IPS-20b (cell line): Measurements from ENCODE around the gene TNS3.
A peak's percentile ranks its signal among the peaks of the same experiment; 100 is the strongest.

ENCODE experiments used
- H3K27ac ChIP-seq: one replicate; pipeline ENCODE4 v1.5.1; 2013; ENCODE audit warnings: low read length
- H3K27me3 ChIP-seq: 2 replicates; pipeline ENCODE4 v1.6.1; 2013; ENCODE audit warnings: mild to moderate bottlenecking, low read length, inconsistent platforms; ENCODE audit not compliant: insufficient read depth
- H3K36me3 ChIP-seq: 2 replicates; pipeline ENCODE4 v1.6.1; 2013; ENCODE audit warnings: low read depth, mild to moderate bottlenecking, inconsistent platforms, low read length, moderate library complexity; ENCODE audit not compliant: insufficient read depth
- H3K4me1 ChIP-seq: 2 replicates; pipeline ENCODE4 v1.6.1; 2013; ENCODE audit warnings: mild to moderate bottlenecking, control low read depth, inconsistent platforms, low read length, moderate library complexity; ENCODE audit not compliant: insufficient read depth
- H3K4me3 ChIP-seq: 2 replicates; pipeline ENCODE4 v1.5.1; 2013; ENCODE audit warnings: mild to moderate bottlenecking, low read length, inconsistent platforms
- H3K9ac ChIP-seq: 2 replicates; pipeline ENCODE4 v1.6.1; 2013; ENCODE audit warnings: low read depth, mild to moderate bottlenecking, inconsistent platforms, low read length, moderate library complexity
- H3K9me3 ChIP-seq: 2 replicates; pipeline ENCODE4 v1.6.1; 2013; ENCODE audit warnings: mild to moderate bottlenecking, low read depth, low read length, inconsistent platforms; ENCODE audit not compliant: insufficient read depth

The TNS3 gene

DNA sequence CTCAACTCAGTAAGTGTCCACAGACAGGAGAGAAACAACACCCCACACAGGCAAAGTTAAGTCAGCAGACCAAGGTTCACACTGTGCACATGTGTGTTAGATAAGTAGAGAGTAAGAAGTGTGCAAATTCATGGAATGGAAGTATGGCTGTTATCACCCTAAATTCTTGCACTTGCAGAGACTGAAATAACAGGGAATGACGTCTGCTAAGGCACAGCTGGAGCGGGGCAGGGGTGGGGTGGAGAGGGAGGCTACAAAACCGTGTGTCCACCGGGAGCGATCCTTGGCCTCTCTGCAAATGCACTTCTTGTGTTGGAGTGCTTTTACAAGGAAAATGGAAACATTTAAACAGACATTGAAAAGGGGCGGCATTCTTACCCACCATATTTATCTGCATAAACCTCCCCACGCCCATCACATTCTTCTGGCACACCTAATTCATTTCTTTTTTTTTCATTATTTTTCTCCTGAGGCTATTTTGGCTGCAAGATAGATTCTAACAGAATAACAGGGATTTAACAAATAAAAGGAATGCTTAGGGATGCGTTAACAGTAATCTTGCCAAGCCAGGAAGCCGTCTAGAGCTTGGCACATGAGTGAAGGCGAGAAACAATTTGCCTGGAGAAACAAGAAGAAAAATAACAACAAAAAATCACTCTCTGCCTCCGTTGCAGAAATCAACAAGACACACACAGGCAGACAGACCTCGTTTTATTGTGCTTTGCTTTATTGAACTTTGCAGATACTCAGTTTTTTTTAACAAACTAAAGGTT, 30.1 kb downstream of the TNS3 start:
- Histone ChIP-seq H3K27ac (no peak overlapping the region), H3K9ac (no peak overlapping the region), H3K4me1 (0 out of 2 replicates have a peak, but pooled peaks cover 8% of the 10 kb centered on the region), H3K9me3 (no peaks in the 10 kb centered on the region), H3K36me3 (peaks cover 5% of the 10 kb centered on the region; the same call in 1 of the 2 replicates), H3K4me3 (no peak overlapping the region), H3K27me3 (no peaks in the 10 kb centered on the region)

DNA sequence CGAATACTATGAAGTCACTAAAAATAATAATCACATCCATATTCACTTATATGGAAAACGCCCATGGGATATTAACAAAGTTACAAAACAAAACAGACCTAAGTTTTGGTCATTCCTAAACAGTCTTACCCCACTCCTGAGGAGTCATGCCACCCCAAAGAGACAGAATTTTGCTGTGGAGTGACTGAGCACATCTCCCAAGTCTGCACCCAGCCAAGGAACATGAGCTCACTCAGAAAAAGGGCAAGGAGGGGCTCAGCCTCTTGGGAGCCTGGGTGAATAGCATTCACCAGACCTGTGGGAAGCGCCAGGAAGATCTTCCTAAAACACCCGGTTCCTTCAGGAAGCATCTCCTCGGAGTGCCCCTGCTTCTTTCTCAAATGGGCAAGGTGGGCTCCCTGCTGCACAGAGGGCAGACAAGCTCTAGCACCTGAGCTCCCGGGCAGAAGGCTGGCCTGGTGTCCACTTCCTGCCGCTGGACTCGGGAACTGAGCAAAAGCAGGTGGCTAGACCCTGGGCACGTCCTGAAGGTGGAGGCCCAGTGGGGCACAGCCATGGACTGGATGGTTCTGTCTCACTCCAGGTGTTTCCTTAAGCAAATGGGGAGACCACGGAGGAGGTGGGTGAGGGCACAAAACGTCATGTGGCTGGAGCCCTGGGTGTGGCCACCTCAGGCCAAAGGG, 31.0 kb downstream of the TNS3 start:
- H3K9me3 ChIP-seq = no peaks in the 10 kb centered on the region
- 0 out of 2 replicates have a peak, but pooled peaks cover 8% of the 10 kb centered on the region for H3K4me1 ChIP-seq
- peaks cover 5% of the 10 kb centered on the region; the same call in 1 of the 2 replicates for H3K36me3 ChIP-seq
- H3K4me3 ChIP-seq = no peak overlapping the region
- no peak overlapping the region for H3K9ac ChIP-seq
- H3K27me3 ChIP-seq = no peaks in the 10 kb centered on the region
- H3K27ac ChIP-seq = no peak overlapping the region

DNA sequence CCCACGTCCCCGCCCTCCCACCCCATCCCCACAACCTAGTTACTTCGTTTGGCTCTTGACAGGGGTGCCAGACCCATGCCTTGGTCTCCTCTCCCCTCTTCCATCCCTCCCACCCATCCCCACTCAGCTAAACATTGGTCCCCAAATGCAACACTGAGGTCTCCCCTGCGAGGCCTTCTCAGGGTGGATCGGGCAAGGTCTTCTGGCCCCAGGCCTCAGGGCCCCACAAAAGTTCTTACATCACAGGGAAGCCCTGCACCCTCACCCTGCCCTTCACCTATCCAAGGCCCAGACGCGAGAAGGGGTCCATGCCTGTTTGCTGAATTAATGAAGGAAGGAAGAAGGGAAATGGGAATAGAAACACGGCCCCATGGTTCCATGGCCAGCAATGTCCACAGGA, 32.0 kb downstream of the TNS3 start:
- Histone ChIP-seq H3K27ac (no peak overlapping the region), H3K36me3 (no peaks in the 10 kb centered on the region), H3K27me3 (no peaks in the 10 kb centered on the region), H3K4me1 (0 out of 2 replicates have a peak, but pooled peaks cover 8% of the 10 kb centered on the region), H3K9me3 (no peaks in the 10 kb centered on the region), H3K4me3 (no peak overlapping the region), H3K9ac (no peak overlapping the region)

DNA sequence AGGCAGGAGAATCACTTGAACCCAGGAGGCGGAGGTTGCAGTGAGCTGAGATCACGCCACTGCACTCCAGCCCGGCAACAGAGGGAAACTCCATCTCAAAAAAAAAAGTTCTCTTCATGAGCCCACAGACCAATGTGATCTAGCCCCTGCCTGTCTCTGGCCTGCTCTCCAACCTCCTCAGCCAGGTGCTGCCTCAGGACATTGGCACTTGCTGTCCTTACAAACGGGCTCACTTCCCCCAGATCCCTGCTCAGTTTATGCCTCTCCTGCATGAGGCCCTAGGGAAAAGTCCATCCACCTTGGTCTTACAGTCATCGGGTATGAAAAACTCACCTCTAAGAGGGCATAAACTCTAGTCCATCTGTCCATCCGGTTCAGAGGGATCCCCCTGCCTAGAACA, 32.5 kb downstream of the TNS3 start:
- Histone ChIP-seq H3K36me3 (no peaks in the 10 kb centered on the region), H3K4me3 (no peak overlapping the region), H3K9ac (no peak overlapping the region), H3K27me3 (no peaks in the 10 kb centered on the region), H3K4me1 (peaks cover 9% of the 10 kb centered on the region; the same call in 1 of the 2 replicates), H3K27ac (no peak overlapping the region), H3K9me3 (no peaks in the 10 kb centered on the region)

DNA sequence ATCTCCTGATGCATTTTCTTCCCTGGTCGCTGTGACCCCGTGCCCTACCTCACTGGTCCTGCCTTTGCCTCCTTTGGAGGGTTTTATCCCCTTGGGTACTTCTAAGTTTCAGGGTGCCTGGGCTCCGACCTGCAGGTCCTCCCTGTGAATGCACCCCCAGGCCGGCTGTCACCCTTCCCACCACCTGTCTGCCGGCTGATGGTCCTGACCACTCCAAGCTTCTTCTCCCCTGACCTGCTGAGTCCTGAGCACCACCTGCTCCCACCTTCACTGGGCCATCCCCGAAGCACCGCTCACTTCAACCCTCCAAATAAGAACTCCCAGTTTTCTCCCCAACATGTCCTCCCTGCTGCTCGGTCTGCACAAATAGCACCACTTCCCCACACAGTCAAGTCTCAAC, 33.4 kb downstream of the TNS3 start:
- H3K36me3 ChIP-seq = no peaks in the 10 kb centered on the region
- H3K27me3 ChIP-seq = no peaks in the 10 kb centered on the region
- H3K9me3 ChIP-seq = no peaks in the 10 kb centered on the region
- no peak overlapping the region for H3K9ac ChIP-seq
- H3K4me1 ChIP-seq = peaks cover 14% of the 10 kb centered on the region; the same call in 1 of the 2 replicates
- H3K27ac ChIP-seq = no peak overlapping the region
- no peak overlapping the region for H3K4me3 ChIP-seq

DNA sequence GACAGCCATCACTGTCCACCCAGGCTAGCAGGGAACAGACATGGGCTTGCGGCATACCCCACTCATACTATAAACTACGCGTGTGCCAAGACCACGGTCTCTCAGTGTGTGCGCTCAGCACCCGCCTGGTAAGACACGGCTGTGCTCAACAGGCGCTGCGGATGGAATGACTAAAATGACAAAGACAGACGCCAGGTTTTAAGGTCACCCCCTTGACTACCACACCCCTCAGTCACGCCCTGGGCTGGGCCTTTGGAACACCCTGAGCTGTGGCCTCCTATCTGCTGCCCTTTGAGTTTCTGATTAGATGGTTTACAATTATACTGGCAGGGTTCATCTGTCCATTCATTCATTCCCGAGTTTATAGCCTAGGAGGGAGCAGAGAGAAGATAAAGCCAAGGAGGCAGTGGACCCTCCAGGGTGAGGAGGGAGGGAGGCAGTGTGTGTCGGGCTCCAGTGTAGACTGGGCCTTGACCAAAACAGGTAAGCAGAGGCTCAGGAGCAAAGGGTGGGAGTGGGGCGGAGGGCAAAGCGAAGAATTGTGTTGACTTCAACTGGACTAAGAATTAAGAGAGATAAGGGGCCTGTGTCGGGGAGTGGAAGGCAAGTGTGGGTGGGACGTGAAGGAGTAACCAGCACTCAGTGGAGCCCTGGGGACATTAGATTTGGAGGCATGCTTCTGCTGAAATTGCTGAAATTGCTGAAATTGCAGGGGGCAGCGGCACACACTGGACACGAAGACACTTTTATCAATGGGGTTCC, 35.0 kb downstream of the TNS3 start:
- no peaks in the 10 kb centered on the region for H3K9me3 ChIP-seq
- no peaks in the 10 kb centered on the region for H3K27me3 ChIP-seq
- no peak overlapping the region for H3K4me3 ChIP-seq
- peaks cover 6% of the 10 kb centered on the region; the same call in 1 of the 2 replicates for H3K4me1 ChIP-seq
- no peak overlapping the region for H3K9ac ChIP-seq
- no peak overlapping the region for H3K27ac ChIP-seq
- no peaks in the 10 kb centered on the region for H3K36me3 ChIP-seq

DNA sequence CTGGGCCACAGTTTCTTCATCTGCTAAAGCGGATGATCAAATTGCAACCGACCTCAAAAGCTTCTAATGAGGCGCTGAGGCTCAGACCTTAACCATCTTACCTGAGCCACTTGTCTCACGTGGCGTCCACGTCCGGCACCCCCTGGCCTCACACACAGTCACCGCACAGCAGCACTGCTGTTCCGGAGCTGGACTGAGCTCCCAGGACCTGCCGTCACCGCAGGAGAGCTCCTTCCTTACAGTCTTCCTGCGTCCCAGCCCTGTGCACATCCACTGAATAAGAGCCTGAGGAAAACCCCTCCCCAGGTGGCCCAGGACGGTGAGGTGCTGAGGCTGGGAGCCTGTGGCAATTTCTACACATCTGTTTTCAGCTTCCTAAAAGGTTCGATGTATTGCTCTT, 35.7 kb downstream of the TNS3 start:
- Histone ChIP-seq H3K36me3 (no peaks in the 10 kb centered on the region), H3K27ac (no peak overlapping the region), H3K27me3 (no peaks in the 10 kb centered on the region), H3K4me1 (peaks cover 6% of the 10 kb centered on the region; the same call in 1 of the 2 replicates), H3K9ac (no peak overlapping the region), H3K4me3 (no peak overlapping the region), H3K9me3 (no peaks in the 10 kb centered on the region)

DNA sequence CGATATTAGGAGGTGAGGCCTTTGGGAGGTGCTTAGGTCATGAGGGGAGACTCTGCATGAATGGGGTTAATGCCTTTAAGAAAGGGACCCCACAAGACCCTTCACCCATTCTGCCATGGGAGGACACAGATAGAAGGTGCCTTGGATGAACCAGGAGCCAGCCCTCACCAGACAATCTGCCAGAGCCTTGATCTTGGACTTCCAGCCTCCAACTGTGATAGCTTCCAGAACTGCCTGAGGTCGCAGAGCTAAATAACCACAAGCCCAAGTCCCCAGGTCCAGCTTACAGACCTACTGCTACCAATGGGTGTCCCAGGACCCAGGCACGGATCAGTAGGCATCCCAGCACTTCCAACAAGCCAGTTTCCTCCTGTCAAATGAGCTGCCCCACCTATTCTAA, 37.5 kb downstream of the TNS3 start:
- H3K9ac ChIP-seq = no peak overlapping the region
- H3K9me3 ChIP-seq = no peaks in the 10 kb centered on the region
- no peaks in the 10 kb centered on the region for H3K36me3 ChIP-seq
- 0 out of 2 replicates have a peak overlapping the region, but pooled peaks have one; percentile 0 for H3K4me3 ChIP-seq
- H3K27me3 ChIP-seq = peaks cover under 1% of the 10 kb centered on the region; the same call in 1 of the 2 replicates
- H3K27ac ChIP-seq = no peak overlapping the region
- H3K4me1 ChIP-seq = peaks cover 6% of the 10 kb centered on the region; the same call in 1 of the 2 replicates

DNA sequence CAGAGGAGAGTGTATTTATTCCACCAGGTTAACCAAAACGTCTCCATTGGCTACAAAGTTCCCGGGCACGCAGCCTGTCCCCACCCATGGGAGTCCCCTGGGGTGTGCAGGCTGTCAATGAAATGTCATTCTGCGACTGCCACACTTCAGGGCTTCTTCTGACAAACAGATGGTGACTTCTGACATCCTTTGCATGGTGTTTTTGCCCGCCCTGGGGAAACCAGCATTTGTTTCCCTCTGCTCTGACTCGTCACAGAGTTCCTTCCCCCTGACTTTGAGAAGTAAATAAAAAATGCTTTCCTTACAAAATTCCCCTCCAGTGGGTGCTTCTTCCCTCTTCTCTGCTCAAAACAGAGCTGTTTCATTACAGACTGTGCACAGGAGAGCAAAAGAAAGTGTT, 38.2 kb downstream of the TNS3 start:
- H3K9me3 ChIP-seq = no peaks in the 10 kb centered on the region
- H3K36me3 ChIP-seq = no peaks in the 10 kb centered on the region
- H3K27ac ChIP-seq = no peak overlapping the region
- H3K4me3 ChIP-seq = no peak overlapping the region
- peaks cover 6% of the 10 kb centered on the region; the same call in 1 of the 2 replicates for H3K4me1 ChIP-seq
- no peak overlapping the region for H3K9ac ChIP-seq
- H3K27me3 ChIP-seq = peaks cover 8% of the 10 kb centered on the region; the same call in 1 of the 2 replicates

DNA sequence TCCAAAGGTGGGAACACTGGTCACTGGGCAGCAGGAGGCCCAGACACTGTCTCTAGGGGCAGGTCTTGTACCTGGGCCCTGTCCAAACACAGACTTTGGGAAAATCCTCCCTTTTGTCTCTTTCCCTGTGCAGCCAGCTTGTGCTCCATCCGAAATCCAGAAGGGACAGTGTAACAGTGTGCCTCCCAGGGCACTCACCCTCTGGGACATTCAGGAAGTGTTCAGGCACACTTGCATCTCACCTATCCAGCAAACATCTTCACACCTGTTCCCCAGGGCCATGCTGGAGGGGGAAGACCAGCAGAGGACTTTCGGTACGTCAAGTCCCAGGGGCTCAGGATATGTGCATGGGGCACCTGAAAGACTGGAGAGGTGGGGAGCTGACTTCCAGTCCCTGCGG, 38.9 kb downstream of the TNS3 start:
- Histone ChIP-seq H3K9me3 (no peaks in the 10 kb centered on the region), H3K27ac (no peak overlapping the region), H3K9ac (no peak overlapping the region), H3K27me3 (peaks cover 14% of the 10 kb centered on the region), H3K36me3 (no peaks in the 10 kb centered on the region), H3K4me3 (no peak overlapping the region), H3K4me1 (peaks cover 9% of the 10 kb centered on the region; the same call in 1 of the 2 replicates)

DNA sequence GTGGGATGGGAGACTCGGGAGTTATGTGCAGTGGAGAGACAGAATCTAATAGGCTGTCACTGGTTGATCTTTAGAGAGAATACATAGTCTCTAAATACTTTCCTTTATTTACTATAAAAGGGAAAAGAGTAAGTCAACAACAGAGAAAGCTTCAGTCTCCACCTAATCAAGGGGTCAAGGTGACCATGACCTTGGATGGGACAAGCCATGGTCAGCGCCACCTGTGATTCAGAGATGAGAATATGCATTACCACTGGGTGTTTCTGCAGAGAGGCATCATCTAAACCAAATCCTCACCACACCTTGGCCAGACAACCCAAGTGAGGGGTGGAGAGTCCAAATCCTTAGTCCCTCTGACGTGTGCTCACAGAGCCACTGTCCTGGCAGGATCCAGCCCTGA, 39.9 kb downstream of the TNS3 start:
- H3K4me3 ChIP-seq = no peak overlapping the region
- peaks cover 24% of the 10 kb centered on the region for H3K27me3 ChIP-seq
- H3K36me3 ChIP-seq = no peaks in the 10 kb centered on the region
- H3K9me3 ChIP-seq = no peaks in the 10 kb centered on the region
- no peak overlapping the region for H3K27ac ChIP-seq
- peaks cover 14% of the 10 kb centered on the region; the same call in 1 of the 2 replicates for H3K4me1 ChIP-seq
- no peak overlapping the region for H3K9ac ChIP-seq
